AG10803 (cell line): ENCODE results near the gene THPO.
A peak's percentile ranks its signal among the peaks of the same experiment; 100 is the strongest.
"Not testable (repeated sequence)": the region's sequence is repeated elsewhere in the genome, so short reads cannot be mapped to it uniquely, and the experiment has no call there.

Experiments used
- DNase-seq: peaks from one replicate; pipeline ENCODE4 v3.0.0; 2010; ENCODE audit warnings: low read depth
- H3K4me3 ChIP-seq: 2 replicates; pipeline ENCODE4 v1.5.1; 2011; ENCODE audit warnings: mild to moderate bottlenecking, low read length, control low read depth
- CTCF ChIP-seq: conservative IDR thresholded peaks from 2 replicates; pipeline ENCODE4 v1.5.1; 2011; ENCODE audit warnings: mild to moderate bottlenecking, low read length, control low read depth, inconsistent platforms

THPO gene

DNA sequence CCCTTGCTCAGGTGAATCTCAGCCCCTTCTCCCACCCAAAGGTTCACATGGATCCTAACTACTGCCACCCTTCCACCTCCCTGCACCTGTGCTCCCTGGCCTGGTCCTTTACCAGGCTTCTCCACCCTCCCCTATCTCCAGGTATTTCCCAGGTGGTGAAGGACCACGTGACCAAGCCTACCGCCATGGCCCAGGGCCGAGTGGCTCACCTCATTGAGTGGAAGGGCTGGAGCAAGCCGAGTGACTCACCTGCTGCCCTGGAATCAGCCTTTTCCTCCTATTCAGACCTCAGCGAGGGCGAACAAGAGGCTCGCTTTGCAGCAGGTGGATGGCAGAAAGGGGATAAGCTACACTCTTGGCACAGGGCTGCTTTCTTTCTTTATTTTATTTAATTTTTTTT, 36.1 kb downstream of the THPO start:
- no peak for DNase-seq
- no peak overlapping the region for H3K4me3 ChIP-seq
- TF ChIP-seq CTCF = no peak

DNA sequence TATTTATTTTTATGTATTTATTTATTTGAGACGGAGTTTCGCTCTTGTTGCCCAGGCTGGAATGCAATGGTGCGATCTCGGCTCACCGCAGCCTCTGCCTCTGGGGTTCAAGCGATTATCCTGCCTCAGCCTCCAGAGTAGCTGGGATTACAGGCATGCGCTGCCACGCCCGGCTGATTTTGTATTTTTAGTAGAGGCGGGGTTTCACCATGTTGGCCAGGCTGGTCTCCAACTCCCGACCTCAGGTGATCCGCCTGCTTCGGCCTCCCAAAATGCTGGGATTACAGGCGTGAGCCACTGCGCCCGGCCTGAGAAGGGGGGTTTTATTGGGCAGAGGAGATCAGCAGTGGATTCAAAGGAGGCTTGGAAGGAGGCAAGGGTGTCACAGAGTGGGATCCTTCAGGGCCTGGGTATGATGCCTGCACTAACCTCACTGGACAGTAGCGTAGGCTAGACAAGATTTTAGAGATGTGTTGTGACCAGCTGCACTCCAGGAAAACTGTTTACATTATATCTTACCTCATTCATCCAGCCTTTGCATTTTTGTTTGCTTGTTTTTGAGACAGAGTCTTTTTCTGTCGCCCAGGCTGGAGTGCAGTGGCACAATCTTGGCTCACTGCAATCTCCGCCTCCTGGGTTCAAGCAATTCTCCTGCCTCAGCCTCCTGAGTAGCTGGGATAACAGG, 38.4 kb downstream of the THPO start:
- DNase-seq, H3K4me3 ChIP-seq: not testable (repeated sequence)

GRCh38 chr3:184339001-184339400, 39.0 kb downstream of the THPO start:
- H3K4me3 ChIP-seq = no peak overlapping the region
- no peak for TF ChIP-seq CTCF
- no peak for DNase-seq

DNA sequence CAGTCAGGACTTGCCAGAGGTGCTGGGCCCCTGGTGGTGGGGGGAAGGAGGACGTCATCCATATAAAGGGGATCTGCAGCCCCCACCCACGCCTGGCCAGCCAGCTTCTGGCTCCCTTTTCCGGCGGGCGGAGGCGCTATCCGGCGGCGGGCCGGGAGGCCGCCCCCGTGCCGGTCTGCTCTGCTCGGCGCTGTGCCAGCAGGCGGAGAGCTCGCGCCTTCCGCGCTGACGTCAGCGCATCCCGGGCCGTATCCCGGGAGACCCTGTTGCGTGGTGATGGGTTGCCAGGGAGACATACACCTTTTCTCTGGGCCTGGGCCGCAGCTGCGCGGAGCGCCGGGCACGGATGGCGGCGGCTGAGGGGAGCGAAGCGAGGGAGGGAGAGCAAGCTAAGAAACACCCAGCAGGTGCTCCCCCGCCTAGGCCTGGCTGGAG, 39.5 kb downstream of the THPO start:
- DNase-seq = peak; percentile 35
- 0 out of 2 replicates have a peak, but pooled peaks have one; percentile 0 for TF ChIP-seq CTCF
- no peak overlapping the region for H3K4me3 ChIP-seq

DNA sequence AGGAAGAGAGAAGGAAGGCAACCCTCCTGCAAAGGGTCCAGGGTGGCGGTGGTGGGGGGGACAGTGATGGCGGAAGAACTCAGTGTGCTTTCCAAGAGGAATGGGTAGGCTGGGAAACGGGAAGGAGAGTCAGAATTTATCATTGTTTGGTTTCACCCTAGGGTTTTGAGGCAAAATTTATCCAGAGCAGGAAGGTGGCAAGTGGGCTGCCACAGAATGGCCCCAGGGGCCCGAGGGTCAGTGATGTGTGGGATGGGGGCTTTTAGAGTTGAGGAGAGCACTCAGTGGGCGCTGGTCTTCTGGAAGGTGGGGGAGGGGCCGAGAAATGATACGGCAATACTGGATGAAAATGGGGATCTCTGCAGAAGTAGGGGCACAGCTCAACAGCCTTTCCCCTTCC, 40.0 kb downstream of the THPO start:
- H3K4me3 ChIP-seq = no peak overlapping the region
- DNase-seq = no peak
- no peak for TF ChIP-seq CTCF

GRCh38 chr3:184337399-184337714, 40.6 kb downstream of the THPO start, which contains the start of gene FAM131A:
TSS of gene FAM131A (plus strand) at chr3:184337600. CDS start at chr3:184337631, 31 bp downstream.
- DNase-seq = peak; percentile 50
- TF ChIP-seq CTCF = no peak
- peak within 1 kb of the TSS; percentile 73 for H3K4me3 ChIP-seq

GRCh38 chr3:184336547-184337398, 41.2 kb downstream of the THPO start:
- no peak for TF ChIP-seq CTCF
- DNase-seq = peak; percentile 70
- peak overlapping the region; percentile 73 for H3K4me3 ChIP-seq
